ENCODE results near the gene LCNL1.

Gene LCNL1

DNA sequence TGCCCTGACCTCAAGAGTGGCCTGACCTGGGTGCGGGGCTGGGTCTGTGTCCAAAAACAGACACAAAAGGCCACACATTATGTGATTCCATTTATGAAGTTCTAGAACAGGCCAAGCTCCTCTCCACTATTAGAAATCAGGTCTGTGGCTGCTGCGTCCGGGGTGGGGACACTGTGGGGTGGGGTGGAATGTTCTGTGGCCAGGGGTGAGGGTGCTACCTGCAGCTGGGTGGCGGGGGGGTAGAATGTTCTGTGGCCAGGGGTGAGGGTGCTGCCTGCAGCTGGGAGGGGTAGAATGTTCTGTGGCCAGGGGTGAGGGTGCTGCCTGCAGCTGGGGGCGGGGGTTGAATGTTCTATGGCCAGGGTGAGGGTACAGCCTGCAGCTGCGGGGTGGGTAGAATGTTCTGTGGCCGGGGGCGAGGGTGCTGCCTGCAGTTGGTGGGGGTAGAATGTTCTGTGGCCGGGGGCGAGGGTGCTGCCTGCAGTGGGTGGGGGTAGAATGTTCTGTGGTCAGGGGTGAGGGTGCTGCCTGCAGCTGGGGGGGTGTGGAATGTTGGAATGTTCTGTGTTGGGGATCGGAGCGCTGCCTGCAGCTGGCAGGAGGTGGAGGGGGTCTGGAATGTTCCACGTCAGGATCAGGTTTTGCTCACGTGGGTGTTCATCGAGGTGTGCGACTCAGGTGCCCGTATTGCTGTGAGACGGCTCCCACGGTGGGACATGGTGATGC, 22.4 kb upstream of the LCNL1 start:
- no peak for DNase-seq (ENCODE audit: low read depth)

- DNase-seq (ENCODE audit: low read depth), result no peak
These were observed 21.9 kb upstream of the LCNL1 start for GRCh38 chr9:136960938-136961275.

GRCh38 chr9:136961279-136962065, 21.3 kb upstream of the LCNL1 start:
- no peak for DNase-seq (ENCODE audit: low read depth)

DNA sequence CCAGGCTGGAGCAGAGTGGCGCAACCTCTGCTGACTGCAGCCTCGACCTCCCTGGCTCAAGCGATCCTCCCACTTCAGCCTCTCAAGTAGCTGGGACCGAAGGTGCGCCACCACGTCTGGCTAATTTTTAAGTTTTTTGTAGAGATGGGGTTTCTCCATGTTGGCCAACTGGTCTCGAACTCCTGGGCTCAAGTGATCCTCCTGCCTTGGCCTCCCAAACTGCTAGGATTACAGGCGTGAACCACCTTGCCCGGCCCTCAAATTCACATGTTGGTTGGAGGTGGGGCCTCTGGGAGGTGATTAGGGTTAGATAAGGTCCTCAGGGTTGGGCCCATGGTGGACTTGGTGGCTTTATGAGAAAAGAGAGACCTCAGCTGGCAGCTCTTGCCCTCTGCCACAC, 20.6 kb upstream of the LCNL1 start:
- no peak for DNase-seq (ENCODE audit: low read depth)

DNA sequence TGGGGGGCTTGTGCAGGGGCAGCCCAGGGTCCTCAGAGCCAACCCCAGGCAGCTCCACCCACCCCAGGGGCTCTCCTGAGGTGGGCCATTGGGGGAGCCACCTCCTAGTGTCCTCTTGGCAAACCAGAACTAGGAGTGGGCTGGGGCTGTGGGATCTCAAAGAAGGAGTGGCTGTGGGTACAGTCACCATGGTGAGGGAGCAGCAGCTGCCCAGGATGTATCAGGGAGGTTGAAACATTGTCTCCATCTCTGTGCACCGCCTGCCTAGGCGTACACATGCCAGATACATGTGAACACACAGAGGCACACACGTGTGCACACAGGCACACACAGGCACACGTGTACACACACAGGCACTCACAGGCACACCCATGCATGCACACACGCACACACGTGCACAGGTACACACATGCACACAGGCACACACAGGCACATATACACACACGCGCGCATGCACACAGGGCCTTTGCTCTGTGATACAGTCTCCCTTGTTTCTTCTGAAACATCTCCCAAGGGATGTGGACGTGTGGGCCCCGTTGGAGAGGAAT, 20.0 kb upstream of the LCNL1 start:
- DNase-seq (ENCODE audit: low read depth), result no peak

DNA sequence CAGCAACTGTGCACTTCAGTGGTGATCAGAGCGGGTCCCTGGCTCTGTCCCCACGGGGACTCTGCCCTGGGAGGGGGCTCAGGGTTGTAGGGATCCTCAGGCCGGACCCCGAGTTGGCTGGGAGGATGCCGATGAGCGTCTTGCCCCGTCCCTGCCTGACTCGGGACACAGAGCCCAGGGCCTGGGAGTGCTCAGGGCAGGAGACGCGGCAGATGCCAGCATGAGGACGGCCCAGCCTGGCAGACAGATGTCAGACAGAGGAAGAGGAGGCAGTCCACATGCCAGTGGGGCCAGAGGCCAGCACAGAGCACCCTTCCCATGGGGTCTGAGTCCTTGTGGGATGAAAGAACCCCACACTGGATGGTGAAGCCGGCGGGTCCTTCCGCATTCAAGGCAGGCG, 19.5 kb upstream of the LCNL1 start:
- no peak for DNase-seq (ENCODE audit: low read depth)

GRCh38 chr9:136963751-136964150, 19.0 kb upstream of the LCNL1 start:
- no peak for DNase-seq (ENCODE audit: low read depth)

DNA sequence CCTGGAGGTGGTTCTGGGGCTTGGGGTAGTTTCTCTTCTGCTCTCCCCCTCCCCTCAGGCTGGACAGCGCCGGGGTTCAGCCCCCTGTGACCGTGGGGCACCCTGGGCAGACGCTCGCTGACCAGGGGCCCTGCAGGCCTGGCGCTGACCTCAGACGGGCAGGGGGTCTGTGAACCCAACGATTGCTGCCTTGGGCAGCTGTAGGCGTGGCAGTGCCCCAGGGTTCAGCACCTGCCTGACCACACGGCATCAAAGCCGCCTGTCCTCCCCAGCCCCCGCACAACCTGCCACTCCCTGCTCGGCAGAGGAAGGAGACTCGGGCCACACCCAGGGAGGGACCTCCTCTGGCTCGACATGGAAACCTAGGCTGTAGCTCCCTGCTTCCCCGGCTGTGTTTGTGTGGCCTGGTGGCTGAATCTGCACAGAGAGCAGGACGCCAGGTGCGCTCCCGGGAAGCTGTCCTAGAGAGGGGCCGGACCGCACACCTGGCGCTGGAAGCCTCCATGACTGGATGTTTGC, 18.6 kb upstream of the LCNL1 start:
- no peak for DNase-seq (ENCODE audit: low read depth)

GRCh38 chr9:136964833-136965422, 17.9 kb upstream of the LCNL1 start:
- no peak for DNase-seq (ENCODE audit: low read depth)

DNA sequence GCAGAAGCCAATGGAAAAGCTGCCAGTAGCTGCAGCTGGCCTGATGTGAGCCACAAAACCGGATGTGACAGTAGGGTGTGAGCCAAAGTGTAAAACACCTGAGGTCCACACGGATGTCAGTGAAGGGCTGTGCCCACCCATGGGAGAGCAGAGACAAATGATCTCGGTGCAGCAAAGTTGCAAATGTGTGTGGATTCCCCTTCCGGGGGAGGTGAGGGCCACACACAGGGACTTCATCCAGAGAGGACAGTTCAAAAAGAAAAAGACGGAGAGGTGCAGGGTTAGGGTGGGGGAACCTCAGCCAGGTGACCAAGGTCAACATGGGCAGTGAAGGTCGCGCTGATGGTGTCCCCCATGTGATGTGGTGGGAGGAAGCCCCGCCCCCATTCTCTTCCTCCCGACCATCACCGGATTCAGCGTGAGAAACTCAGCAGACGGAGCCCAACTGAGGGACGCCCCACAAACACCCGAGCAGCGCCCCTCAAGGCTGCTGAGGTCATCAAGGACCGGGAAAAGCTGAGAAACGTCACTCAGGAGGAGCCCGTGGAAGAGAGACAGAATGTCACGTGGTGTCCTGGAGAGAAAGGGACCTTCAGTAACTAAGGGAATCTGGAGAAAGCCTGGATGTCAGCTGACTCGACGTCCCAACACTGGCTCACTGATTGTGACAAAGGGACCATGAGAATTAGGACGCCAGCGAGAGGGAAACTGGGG, 16.9 kb upstream of the LCNL1 start:
- no peak for DNase-seq (ENCODE audit: low read depth)

- no peak for DNase-seq (ENCODE audit: low read depth)
These were observed 14.3 kb upstream of the LCNL1 start for GRCh38 chr9:136968333-136969127.

DNA sequence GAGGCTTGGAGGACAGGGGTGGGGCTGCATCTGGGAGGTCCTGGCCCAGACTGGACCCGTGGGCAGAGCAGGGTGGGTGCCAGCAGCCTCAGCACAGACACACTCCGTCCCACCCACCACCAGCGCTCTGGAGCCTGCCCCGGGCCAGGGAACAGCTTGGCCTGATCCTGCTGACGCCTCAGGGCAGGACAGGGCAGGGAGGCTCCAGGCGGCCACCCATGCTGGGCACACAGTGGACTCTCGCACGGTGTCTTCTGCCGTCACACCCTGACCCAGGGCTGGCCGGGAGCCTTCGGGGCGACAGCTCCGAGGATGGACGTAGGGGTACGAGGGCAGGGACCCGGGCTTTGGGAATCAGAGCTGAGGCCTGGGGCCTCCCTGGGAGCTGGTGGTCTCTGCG, 13.6 kb upstream of the LCNL1 start:
- DNase-seq (ENCODE audit: low read depth), result no peak

GRCh38 chr9:136969774-136970173, 13.0 kb upstream of the LCNL1 start:
- DNase-seq (ENCODE audit: low read depth), result no peak

- no peak for DNase-seq (ENCODE audit: low read depth)
These were observed 12.4 kb upstream of the LCNL1 start for GRCh38 chr9:136970361-136970760.

DNA sequence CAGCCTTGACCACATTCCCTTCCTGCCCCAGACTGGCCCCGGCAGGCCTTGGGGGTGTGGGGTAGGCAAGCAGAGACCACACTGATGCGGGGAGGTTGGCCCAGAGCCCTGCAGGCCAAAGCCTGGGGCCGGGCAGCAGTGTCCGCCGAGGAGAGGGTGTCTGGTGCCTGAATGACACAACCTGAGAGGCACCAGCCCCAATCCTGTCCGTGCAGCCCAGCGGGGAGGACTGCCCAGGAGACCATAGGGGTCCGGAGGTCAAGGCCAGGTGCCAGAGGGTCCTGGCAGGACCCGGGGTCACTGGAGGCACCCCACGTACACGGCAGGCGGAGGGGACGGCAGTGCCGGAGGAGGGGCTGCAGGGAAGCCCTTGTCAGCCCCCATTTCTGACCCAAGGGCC, 11.0 kb upstream of the LCNL1 start:
- no peak for DNase-seq (ENCODE audit: low read depth)

- DNase-seq (ENCODE audit: low read depth), result no peak
These were observed 10.5 kb upstream of the LCNL1 start for GRCh38 chr9:136972335-136972734.

GRCh38 chr9:136972743-136973142, 10.1 kb upstream of the LCNL1 start:
- DNase-seq (ENCODE audit: low read depth), result no peak

DNA sequence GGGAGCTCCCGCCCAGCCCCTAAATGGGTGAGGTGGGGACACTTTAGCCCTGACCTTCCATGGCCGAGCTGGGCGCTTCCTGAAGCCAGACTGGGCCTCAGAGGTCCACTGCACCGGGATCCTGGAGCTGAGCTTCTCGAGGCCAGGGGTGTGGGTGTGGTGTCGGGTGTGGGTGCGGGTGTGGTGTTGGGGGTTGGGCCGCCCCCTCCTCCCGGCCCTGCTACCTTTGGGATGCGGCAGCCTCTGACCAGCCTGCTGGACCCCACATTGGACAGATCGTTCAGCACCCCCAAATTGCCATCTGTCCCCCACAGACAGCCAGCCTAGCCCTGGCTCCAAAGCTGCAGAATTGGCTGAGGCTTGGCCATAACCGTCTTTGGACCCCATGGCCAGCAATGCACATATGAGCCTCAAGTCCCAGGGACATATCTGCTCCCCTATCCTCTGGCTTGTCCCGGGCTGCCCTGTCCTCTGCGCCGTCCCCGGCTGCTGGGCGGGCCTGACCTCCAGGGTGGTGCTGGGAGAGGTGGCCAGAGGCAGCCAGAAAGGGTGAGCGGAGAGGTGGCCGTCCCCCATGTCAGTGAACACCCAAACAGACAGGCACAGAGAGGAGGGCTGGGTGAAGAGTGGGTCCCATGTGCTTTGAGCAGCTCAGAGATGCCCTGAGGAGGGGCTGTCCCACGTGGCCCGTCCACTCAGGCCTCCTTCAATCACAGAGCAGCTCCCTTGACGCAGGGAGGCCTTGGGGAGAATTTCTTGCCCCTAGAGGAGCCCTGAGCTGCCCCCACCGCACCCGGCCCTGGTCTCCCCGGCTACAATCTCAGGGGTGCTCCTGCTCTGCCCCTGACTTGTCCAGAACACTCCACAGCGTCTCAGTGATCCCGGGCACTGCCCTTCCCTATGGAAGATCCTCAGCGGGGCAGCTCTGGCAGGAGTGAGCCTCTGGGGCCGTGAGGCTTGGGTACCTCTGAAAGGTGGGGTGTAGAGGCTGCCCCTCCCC, 8.9 kb upstream of the LCNL1 start:
- DNase-seq (ENCODE audit: low read depth), result no peak

GRCh38 chr9:136974817-136975535, 7.8 kb upstream of the LCNL1 start:
- DNase-seq (ENCODE audit: low read depth), result no peak

Data from non-pigmented ciliary epithelial cell (primary cell).